GM12892 (cell line): ENCODE data around the gene RAB13.

Experiments used
- POLR2A ChIP-seq: IDR thresholded peaks from 2 replicates; pipeline ENCODE4 v1.6.1; 2011; ENCODE audit warnings: low read depth, low read length, control low read depth
- POLR2AphosphoS5 ChIP-seq: IDR thresholded peaks from 2 replicates; pipeline ENCODE4 v1.6.1; 2011; ENCODE audit warnings: low read depth, low read length, control low read depth

DNA sequence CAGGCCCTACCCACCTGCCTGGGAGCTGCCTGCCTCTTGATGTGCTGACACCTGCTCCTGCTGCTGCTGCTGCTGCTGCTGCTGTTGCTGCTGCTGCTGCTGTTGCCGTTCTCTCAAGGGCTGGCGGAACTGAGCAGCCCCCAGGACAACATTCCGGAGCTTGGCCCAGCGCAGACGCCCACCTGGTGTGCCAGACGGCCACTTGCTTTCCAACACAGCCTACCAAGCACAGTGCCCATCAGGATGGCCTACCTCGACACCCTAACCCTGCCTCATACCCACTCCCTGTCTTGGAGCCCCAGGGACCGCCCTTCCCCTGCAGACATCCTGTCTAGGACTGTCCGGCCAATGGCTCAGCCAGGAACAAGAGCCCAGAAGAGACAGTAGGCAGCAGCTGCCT lies 51.4 kb downstream of the RAB13 start:
- TF ChIP-seq POLR2AphosphoS5 (no peak), POLR2A (no peak)
